Fibroblast of skin of left biceps (primary cell): ENCODE data around the gene HYAL2.

Experiments used
- DNase-seq, 2 experiments: peaks; one replicate each; pipeline ENCODE4 v3.0.0-alpha.2; 2013; ENCODE audit warnings: low read depth in 2 of 2

HYAL2 gene

GRCh38 chr3:50350527-50351322 is 28.2 kb upstream of the HYAL2 start, which contains the start of the genes CYB561D2 and NPRL2:
TSS of gene CYB561D2 (plus strand) at chr3:50350862. CDS start at chr3:50351434, 572 bp downstream.
TSS of gene NPRL2 (minus strand) at chr3:50350775. CDS start at chr3:50350652, 123 bp downstream.
- DNase-seq: peak; percentile 62 to 73

DNA sequence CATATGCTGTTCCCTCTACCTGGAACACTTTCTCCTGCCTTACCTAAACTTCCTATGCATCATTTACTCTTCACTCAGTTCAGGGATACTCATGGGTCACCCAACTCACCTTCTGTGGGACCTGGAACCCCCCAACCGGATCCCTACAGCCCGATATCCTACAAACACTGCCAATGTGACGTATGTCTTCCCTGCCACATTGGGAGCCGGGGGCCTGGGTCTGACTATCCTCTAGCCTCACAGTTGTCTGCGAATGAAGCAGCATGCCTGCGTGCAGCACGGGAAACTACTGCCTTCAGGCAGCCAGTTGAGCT is 27.6 kb upstream of the HYAL2 start:
- DNase-seq: no peak

GRCh38 chr3:50347187-50347813 is 24.8 kb upstream of the HYAL2 start:
- no peak for DNase-seq

GRCh38 chr3:50345586-50346234 is 23.2 kb upstream of the HYAL2 start, which contains the start of gene ZMYND10:
TSS of gene ZMYND10 (minus strand) at chr3:50345732. CDS start at chr3:50345579, 153 bp downstream.
- DNase-seq: no peak

- no peak for DNase-seq
Measured at GRCh38 chr3:50345008-50345407, 22.5 kb upstream of the HYAL2 start.

DNA sequence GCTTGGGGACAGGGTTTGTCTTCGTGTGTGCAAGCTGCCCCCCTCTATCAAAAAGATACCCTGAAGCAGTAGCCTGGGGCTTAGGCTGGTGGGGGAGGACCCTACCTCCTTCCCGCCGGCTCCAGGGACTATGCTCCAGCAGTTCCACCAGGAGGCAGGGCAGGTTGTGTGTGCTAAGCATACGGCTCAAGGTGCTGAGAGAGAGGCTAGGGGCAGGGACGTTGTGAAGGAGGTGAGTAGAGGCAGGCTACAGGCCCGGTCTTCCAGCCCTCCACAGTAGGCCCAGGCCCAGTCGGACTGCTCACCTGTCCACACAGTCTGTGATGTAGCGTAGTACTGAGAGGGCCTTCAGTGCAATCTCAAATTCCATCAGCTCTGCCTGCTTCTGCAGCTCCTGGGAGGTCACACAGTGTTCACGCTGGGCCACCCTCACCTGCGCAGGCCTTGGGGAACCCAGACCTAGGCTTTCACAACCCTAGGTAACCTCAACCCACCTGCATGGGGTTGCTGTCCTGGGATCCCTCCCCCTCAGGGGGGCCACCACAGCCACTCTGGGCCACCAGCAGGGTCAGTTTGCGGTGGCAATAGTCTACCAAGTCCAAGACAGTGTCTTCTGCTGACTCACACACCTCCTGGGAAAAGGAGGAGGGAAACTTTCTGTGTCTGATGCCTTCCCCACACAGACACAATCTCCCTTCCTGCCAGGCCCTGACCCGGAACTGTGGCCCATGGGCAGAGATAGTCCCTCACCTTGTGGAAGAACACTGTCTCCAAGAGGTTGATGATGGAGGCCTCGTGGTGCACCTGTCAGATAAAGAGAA is 20.5 kb upstream of the HYAL2 start:
- DNase-seq: no peak

DNA sequence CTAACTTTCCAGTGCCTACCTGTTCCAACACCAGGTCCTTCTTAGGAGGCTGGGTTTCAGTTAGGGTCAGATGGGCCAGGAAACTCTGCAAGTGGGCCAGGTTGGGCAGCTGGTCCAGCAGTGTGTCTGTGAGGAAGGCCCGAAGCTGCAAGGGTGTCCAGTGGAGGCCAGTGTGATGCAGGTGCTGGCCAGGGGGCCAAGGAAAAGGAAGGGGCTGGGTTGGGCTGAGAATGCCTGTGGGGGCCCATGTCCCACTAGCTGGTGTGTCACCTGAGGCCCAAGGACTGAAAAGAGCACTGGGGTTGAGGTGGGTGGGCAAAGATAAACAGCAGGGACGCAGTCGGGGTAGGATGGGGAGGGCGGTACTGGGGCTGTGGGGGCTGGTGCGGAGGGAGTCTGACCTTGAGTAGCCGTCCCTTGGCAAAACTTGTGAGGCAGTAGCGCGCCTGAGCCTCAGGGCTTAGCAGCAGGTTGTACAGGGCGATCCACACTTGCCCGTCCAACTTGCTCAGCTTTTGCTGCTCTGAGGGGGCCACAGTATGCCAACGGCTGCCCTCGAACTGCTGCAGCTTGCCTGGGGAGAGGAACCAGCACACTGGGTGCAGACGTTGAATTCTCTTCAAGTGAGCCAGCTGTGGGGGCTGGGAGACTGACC is 19.6 kb upstream of the HYAL2 start:
- DNase-seq: no peak

DNA sequence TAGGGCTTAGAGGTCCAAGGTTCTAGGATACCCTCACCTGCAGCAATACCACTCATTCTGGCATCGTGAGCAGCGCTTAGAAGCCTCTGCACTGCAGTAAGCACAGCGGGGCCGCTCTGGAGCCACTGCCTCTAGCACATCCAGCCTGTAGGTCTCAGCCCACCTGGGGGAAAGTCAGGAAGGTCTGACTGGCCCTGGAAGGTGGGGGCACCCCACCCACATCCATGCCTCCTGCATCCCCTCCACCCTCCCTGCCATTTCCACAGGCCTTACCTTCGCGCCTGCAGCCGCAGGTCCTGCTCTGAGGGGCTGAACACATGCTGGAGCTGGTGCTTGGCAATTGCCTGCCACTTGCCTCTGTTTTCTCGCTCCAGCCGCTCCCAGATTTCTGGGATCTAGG is 19.0 kb upstream of the HYAL2 start:
- DNase-seq: no peak

GRCh38 chr3:50340448-50341329 is 18.1 kb upstream of the HYAL2 start, which contains the start of gene RASSF1:
TSS of gene RASSF1 (minus strand) at chr3:50340836. CDS start at chr3:50340805, 31 bp downstream.
- DNase-seq: no peak

DNA sequence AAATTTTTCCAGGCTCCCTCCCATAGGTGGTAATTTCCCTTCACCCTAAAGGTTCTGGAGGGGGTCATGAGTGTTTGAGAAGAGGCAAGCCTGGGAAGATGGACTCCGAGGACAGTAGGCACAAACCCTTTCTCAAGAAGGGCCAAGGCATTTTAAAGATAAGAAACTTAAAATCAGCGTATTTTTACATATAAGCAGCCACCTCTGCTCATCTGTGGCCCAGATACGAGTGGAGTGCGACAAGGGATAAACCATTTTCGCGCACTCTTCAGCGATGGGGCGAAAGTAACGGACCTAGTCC is 17.6 kb upstream of the HYAL2 start:
- no peak for DNase-seq

GRCh38 chr3:50339485-50340146 is 17.1 kb upstream of the HYAL2 start:
- DNase-seq: no peak

GRCh38 chr3:50338965-50339364 is 16.4 kb upstream of the HYAL2 start:
- DNase-seq: no peak

DNA sequence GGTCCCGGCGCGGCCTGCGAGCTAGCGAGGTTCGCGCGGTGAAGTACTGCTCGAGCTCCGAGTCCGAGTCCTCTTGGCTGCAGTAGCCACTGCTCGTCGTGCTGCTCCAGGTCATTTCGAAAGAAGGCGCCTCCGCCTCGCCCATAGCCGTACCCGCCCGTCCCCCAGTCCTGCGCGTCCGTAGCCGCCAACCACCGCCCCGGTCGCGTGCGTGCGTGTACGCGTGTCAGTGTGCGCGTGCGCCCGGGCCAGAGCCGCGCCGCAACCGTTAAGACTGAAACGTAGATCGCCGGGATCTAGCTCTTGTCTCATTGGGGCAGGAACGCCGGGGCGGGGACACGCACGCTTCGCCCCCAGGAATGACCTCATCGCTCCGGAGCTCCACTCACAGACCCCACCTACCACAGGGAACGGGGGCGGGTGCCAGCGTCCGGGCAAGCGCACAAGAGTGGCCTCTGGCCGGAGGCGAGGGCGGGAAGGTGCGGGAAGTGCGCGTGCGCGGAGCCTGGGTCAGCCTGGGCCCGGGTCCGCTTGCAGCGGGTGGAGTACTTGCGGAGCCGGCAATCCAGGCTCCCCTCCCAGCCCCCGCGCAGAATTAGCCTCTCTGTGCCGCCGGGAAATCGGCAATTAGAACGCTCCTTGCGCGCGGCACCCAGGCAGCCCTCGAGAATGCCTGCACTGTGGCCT is 14.8 kb upstream of the HYAL2 start:
- peak; percentile 96 to 97 for DNase-seq

GRCh38 chr3:50336452-50337174 is 14.1 kb upstream of the HYAL2 start:
- no peak for DNase-seq

GRCh38 chr3:50334339-50335075 is 12.0 kb upstream of the HYAL2 start:
- DNase-seq: no peak

DNA sequence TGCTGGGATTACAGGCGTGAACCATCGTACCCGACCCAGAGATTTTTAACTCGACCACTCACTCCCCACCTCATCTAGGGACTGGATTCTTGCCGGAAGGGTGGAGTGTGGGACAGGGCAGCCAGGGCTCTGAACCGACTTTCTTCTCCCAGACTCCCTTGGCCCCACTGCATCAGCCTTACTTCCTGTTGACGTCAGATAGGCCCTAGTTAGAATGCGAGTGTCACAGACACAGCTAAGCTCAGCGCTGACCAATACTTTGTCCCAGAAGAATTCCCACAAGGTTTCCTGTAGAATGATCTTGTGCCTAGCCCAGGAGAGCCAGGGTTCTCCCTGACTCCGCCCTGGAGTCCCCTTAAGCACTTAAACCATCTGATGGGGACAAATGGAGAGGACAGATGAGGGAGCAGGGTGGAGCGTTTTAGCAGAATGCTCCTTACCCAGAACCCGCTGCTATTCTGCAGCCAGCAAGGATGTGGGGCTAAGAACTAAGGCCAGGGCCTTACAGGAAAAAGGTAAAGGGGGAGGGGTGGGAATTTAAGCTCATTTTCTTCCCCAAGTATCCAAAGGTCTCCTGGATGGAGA is 11.3 kb upstream of the HYAL2 start:
- DNase-seq: no peak

DNA sequence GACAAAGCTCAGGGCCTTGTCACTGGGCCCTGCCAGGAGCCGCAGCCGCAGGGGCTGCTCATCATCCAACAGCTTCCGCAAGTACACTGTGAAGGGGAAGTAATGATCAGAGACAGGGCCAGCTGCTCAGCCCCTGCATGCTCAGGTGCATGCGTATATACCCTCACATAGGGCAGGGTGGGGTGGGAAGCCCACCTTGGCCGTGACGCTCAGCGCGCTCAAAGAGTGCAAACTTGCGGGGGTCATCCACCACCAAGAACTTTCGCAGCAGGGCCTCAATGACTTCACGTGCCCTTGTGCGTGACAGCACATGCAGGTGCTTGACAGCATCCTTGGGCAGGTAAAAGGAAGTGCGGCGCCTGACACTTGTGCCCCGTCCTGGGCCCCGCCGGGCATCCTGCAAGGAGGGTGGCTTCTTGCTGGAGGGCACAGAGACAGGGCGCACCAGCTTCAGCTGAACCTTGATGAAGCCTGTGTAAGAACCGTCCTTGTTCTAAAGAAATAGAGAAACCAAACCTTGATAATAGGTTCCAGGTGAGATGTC is 8.9 kb upstream of the HYAL2 start:
- DNase-seq: no peak
